ENCODE measurements around the gene STX8. TPM values are rescaled to one million over a fixed set of nuclear protein-coding genes. Genes with fewer than 3 reads are reported as not detected.

The STX8 gene
- total RNA-seq, 1 donor from 2014 or later = 61.6 TPM

- H3K4me3 Mint-ChIP-seq (ENCODE audit: unreplicated experiment) = no peak overlapping the region
- H3K36me3 Mint-ChIP-seq (ENCODE audit: unreplicated experiment) = no peaks in the 10 kb centered on the region
- H3K27ac Mint-ChIP-seq (ENCODE audit: unreplicated experiment) = no peak overlapping the region
- DNase-seq (ENCODE audit: extremely low spot score, unreplicated experiment) = no peak
- H3K9me3 Mint-ChIP-seq (ENCODE audit: unreplicated experiment) = no peaks in the 10 kb centered on the region
- H3K4me1 Mint-ChIP-seq (ENCODE audit: unreplicated experiment) = peaks cover 9% of the 10 kb centered on the region
- no peaks in the 10 kb centered on the region for H3K27me3 Mint-ChIP-seq (ENCODE audit: unreplicated experiment)
- no peak for TF ChIP-seq CTCF (IDR thresholded peaks at IDR 0.05)
Observed at GRCh38 chr17:9273428-9274391, 301.9 kb downstream of the STX8 start.

- no peak overlapping the region for H3K27ac Mint-ChIP-seq (ENCODE audit: unreplicated experiment)
- no peak for TF ChIP-seq CTCF (IDR thresholded peaks at IDR 0.05)
- no peaks in the 10 kb centered on the region for H3K36me3 Mint-ChIP-seq (ENCODE audit: unreplicated experiment)
- H3K9me3 Mint-ChIP-seq (ENCODE audit: unreplicated experiment) = no peaks in the 10 kb centered on the region
- H3K4me1 Mint-ChIP-seq (ENCODE audit: unreplicated experiment) = peaks cover 9% of the 10 kb centered on the region
- no peaks in the 10 kb centered on the region for H3K27me3 Mint-ChIP-seq (ENCODE audit: unreplicated experiment)
- no peak overlapping the region for H3K4me3 Mint-ChIP-seq (ENCODE audit: unreplicated experiment)
- DNase-seq (ENCODE audit: extremely low spot score, unreplicated experiment) = no peak
Observed at GRCh38 chr17:9272501-9273200, 303.0 kb downstream of the STX8 start.

- Mint-ChIP-seq H3K4me3 (ENCODE audit: unreplicated experiment) (no peak overlapping the region), H3K36me3 (ENCODE audit: unreplicated experiment) (peaks cover 3% of the 10 kb centered on the region), H3K27ac (ENCODE audit: unreplicated experiment) (no peak overlapping the region), H3K27me3 (ENCODE audit: unreplicated experiment) (no peaks in the 10 kb centered on the region), H3K4me1 (ENCODE audit: unreplicated experiment) (peaks cover 9% of the 10 kb centered on the region), H3K9me3 (ENCODE audit: unreplicated experiment) (no peaks in the 10 kb centered on the region)
- no peak for TF ChIP-seq CTCF (IDR thresholded peaks at IDR 0.05)
- no peak for DNase-seq (ENCODE audit: extremely low spot score, unreplicated experiment)
Observed at GRCh38 chr17:9271989-9272388, 303.6 kb downstream of the STX8 start.

- Mint-ChIP-seq H3K27ac (ENCODE audit: unreplicated experiment) (no peak overlapping the region), H3K4me3 (ENCODE audit: unreplicated experiment) (no peak overlapping the region), H3K36me3 (ENCODE audit: unreplicated experiment) (peaks cover 3% of the 10 kb centered on the region)
Observed at GRCh38 chr17:9270921-9271320, 304.7 kb downstream of the STX8 start.

More at GRCh38 chr17:9270921-9271320, 304.7 kb downstream of the STX8 start:
- peaks cover 9% of the 10 kb centered on the region for H3K4me1 Mint-ChIP-seq (ENCODE audit: unreplicated experiment)
- H3K27me3 Mint-ChIP-seq (ENCODE audit: unreplicated experiment) = no peaks in the 10 kb centered on the region
- no peaks in the 10 kb centered on the region for H3K9me3 Mint-ChIP-seq (ENCODE audit: unreplicated experiment)
- TF ChIP-seq CTCF (IDR thresholded peaks at IDR 0.05) = no peak
- no peak for DNase-seq (ENCODE audit: extremely low spot score, unreplicated experiment)
